Ishikawa (cell line): ENCODE results near the gene PRICKLE4.

Source experiments
- CEBPB ChIP-seq: IDR thresholded peaks from 2 replicates; pipeline ENCODE4 v1.6.1; 2012
- CREB1 ChIP-seq: IDR thresholded peaks from 2 replicates; pipeline ENCODE4 v1.6.1; 2012; ENCODE audit warnings: low read depth
- EGR1 ChIP-seq: IDR thresholded peaks from 2 replicates; pipeline ENCODE4 v1.6.1; 2012
- EP300 ChIP-seq: IDR thresholded peaks from 2 replicates; pipeline ENCODE4 v1.6.1; 2012; ENCODE audit warnings: borderline replicate concordance
- FOXM1 ChIP-seq: IDR thresholded peaks from 2 replicates; pipeline ENCODE4 v1.6.1; 2012; ENCODE audit warnings: low read depth, borderline replicate concordance
- NFIC ChIP-seq: IDR thresholded peaks from 2 replicates; pipeline ENCODE4 v1.6.1; 2012
- RAD21 ChIP-seq: IDR thresholded peaks from 2 replicates; pipeline ENCODE4 v1.6.1; 2012; ENCODE audit warnings: low read depth
- TAF1 ChIP-seq: IDR thresholded peaks from 2 replicates; pipeline ENCODE4 v1.6.1; 2012; ENCODE audit warnings: low read depth, mild to moderate bottlenecking
- TCF12 ChIP-seq: IDR thresholded peaks from 2 replicates; pipeline ENCODE4 v1.6.1; 2012; ENCODE audit warnings: low read depth
- TEAD4 ChIP-seq: IDR thresholded peaks from 2 replicates; pipeline ENCODE4 v1.6.1; 2012
- ZBTB7A ChIP-seq: IDR thresholded peaks from 2 replicates; pipeline ENCODE4 v1.6.1; 2012; ENCODE audit warnings: low read depth
- TF ChIP-seq, protein P1 (sequence below): IDR thresholded peaks from 2 replicates; pipeline ENCODE4 v1.6.1; 2012
- TF ChIP-seq, protein P2 (sequence below): IDR thresholded peaks from 2 replicates; pipeline ENCODE4 v1.6.1; 2012
- TF ChIP-seq, protein P3 (sequence below): IDR thresholded peaks from 2 replicates; pipeline ENCODE4 v1.6.1; 2012; ENCODE audit warnings: low read depth, mild to moderate bottlenecking

Gene PRICKLE4

DNA sequence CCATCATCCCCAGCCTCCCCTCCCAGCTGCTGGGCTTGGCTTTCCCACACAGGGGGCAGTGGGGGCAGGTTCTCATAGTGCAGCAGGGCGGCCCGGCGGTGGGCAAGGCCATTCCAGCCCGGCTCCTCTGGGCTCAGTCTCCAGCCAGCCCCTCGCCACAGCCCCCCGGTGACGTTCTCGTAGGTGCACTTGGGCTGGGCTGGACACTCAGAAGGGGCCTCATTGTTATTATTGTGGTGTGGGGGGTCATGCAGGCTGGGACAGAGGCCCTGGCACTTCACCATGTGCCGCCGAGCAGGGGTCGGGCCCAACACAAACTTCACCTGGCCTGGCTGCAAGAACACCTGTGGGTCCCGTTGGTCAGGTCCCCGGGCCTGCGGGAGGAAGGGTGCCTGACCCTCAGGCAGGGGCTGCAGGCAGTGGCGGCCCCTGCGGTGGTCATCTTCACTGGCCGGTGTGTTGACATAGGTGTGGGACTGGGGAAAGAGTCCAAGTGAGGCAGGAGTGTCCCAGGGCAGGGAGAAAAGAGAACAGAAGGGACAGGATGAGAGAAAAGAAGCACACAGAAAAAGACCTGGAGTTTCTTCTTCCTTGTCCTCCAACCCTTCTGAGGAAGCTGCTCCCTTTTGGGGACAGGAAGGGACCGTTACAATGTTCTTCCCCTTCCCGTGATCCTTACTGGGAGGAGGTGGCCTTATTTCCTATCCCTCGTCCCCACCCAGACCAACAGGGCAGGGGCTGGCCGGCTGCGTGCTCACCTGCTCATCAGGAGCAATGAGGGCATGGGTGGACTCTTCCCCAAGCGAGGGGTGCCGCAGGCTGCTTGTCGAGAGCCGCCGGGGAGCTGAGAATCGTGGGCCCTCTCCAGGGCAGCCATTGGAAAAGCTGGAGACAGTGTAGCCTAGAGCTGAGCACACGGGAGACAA lies 9.3 kb upstream of the PRICKLE4 start:
- TF ChIP-seq TCF12 (no peak), EP300 (no peak), ZBTB7A (no peak)

DNA sequence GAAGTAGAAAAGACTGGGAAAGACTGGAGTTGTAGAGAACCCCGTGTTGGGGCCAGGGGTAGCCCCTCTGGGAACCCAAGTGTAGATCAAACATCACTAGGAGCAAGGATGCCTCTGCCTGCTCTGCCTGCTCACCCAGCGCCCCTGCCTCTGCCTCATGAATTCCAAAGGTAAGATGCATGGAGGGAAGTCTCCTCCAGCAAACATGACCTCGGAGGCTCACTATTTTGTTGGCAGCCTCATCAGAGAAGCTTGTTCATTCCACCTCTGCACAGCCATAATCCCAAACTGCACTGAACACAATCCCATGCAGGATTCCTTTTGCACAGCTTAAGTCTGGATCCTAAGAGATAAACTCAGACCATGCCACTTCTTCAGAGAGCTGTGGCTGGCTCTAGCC lies 5.7 kb upstream of the PRICKLE4 start:
- TF ChIP-seq, protein P1, sequence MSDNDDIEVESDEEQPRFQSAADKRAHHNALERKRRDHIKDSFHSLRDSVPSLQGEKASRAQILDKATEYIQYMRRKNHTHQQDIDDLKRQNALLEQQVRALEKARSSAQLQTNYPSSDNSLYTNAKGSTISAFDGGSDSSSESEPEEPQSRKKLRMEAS, result no peak
- TF ChIP-seq ZBTB7A (no peak), TEAD4 (no peak), RAD21 (no peak), NFIC (no peak), EGR1 (no peak), EP300 (no peak), FOXM1 (no peak)
- TF ChIP-seq, protein P2, sequence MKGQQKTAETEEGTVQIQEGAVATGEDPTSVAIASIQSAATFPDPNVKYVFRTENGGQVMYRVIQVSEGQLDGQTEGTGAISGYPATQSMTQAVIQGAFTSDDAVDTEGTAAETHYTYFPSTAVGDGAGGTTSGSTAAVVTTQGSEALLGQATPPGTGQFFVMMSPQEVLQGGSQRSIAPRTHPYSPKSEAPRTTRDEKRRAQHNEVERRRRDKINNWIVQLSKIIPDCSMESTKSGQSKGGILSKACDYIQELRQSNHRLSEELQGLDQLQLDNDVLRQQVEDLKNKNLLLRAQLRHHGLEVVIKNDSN, result no peak
- TF ChIP-seq, protein P3, sequence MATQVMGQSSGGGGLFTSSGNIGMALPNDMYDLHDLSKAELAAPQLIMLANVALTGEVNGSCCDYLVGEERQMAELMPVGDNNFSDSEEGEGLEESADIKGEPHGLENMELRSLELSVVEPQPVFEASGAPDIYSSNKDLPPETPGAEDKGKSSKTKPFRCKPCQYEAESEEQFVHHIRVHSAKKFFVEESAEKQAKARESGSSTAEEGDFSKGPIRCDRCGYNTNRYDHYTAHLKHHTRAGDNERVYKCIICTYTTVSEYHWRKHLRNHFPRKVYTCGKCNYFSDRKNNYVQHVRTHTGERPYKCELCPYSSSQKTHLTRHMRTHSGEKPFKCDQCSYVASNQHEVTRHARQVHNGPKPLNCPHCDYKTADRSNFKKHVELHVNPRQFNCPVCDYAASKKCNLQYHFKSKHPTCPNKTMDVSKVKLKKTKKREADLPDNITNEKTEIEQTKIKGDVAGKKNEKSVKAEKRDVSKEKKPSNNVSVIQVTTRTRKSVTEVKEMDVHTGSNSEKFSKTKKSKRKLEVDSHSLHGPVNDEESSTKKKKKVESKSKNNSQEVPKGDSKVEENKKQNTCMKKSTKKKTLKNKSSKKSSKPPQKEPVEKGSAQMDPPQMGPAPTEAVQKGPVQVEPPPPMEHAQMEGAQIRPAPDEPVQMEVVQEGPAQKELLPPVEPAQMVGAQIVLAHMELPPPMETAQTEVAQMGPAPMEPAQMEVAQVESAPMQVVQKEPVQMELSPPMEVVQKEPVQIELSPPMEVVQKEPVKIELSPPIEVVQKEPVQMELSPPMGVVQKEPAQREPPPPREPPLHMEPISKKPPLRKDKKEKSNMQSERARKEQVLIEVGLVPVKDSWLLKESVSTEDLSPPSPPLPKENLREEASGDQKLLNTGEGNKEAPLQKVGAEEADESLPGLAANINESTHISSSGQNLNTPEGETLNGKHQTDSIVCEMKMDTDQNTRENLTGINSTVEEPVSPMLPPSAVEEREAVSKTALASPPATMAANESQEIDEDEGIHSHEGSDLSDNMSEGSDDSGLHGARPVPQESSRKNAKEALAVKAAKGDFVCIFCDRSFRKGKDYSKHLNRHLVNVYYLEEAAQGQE, result no peak

DNA sequence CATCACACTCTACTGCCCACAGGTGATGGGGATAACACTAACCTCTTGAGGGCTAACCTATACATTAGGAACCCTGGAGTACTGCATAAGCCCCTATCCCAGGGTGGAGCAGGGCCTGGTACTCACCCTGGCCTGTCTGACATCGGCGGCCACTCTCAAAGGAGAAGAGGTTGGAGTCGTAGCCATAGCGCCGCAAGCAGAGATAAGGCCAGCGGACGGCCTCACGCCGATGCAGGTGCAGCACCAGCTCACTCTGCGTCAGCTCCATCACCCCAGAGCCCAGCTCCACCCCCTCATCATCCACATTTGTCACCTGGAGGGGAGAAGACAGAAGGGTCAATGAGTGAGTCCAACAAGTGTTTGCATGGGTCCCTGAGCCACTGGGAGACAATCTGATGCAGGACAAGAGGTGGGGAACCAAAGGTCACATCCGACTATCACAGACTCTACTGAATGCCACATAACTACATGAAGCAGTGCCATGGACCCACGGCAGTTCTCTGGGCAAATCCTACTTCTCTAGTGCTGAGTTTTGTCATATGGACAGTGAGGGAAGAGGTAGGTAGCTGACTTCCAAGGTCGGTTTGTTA lies 5.2 kb upstream of the PRICKLE4 start:
- no peak for TF ChIP-seq TAF1
- no peak for TF ChIP-seq FOXM1
- no peak for TF ChIP-seq TCF12
- TF ChIP-seq CREB1, result no peak
- no peak for TF ChIP-seq EGR1
- no peak for TF ChIP-seq EP300
- TF ChIP-seq, protein P3, result no peak
- no peak for TF ChIP-seq NFIC
- TF ChIP-seq, protein P2, result no peak
- no peak for TF ChIP-seq TEAD4

DNA sequence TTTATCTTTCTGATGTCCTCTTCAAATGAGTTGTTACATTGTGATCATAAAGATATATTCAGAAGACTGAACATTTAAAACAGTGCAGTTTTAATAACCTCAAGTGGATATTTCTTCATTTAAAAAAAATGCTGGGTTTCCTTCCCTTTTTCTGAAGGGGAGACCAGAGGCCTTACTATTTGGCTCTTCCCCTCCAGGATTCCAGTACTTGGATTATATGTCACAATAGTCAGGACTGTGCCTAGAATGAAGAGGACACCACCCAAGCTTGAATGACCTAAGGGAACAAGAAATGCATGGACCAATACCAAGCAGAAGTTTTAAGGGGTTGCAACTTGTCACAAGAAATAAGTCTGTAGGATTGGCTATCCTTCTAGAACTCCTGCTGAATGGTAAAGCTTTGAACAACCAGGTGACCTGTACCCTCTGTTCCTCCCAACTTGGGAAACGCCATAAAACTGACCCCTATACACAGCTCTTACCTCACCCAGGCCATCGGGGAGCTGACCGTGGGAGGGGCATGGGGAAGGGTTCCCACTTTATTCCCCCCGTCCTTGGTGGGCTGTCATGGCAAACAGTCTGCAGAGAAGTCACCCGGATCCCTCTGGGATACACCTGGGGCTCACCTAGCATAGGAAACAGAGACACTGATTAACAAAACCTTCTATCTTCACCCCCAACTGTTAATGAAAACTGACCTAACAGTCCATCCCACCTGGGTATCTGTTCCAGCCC lies 2.9 kb upstream of the PRICKLE4 start:
- no peak for TF ChIP-seq TEAD4
- TF ChIP-seq CEBPB, result no peak
- TF ChIP-seq NFIC, result no peak
- TF ChIP-seq EP300, result no peak
- TF ChIP-seq EGR1, result no peak
- TF ChIP-seq, protein P2, result no peak
- TF ChIP-seq, protein P3, result no peak
- no peak for TF ChIP-seq TCF12
